ENCODE data around the gene IGFBP4. TPM values are rescaled to one million over a fixed set of nuclear protein-coding genes. Genes with fewer than 3 reads are reported as not detected.

IGFBP4 gene
- total and polyA plus RNA-seq, 10 of the 15 experiments (the other 5 are each of a cell fraction or from before 2014, with no cell fraction given), result 2.4 to 22.3 (median 6.6) TPM

GRCh38 chr17:40454613-40454995 lies 11.4 kb downstream of the IGFBP4 start (continued):
- TF ChIP-seq E4F1 (IDR thresholded peaks at IDR 0.05; ENCODE audit: borderline replicate concordance, partially characterized antibody) (no peak), SMC3 (IDR thresholded peaks at IDR 0.05; ENCODE audit: borderline replicate concordance, low read length) (no peak), RUNX3 (IDR thresholded peaks at IDR 0.05; ENCODE audit: low read length) (no peak), MEF2A (IDR thresholded peaks at IDR 0.05; ENCODE audit: insufficient read depth, low read depth, low read length) (no peak), ZSCAN29 (IDR thresholded peaks at IDR 0.05) (no peak), KLF5 (IDR thresholded peaks at IDR 0.05; ENCODE audit: partially characterized antibody) (no peak), FOXK2 (IDR thresholded peaks at IDR 0.05) (no peak), NBN (IDR thresholded peaks at IDR 0.05) (no peak)

GRCh38 chr17:40456396-40456951 lies 13.2 kb downstream of the IGFBP4 start:
- in situ Hi-C loops (cut with MboI), result no loop called here
- FAIRE-seq, result no peak
- RAD21 ChIA-PET (ENCODE audit: unreplicated experiment), result interaction anchor here (0.6 to 1.1 kb wide), 3 partner anchors 10 to 79 kb away, joined by 3 to 4 read pairs (median 3); no protein-coding TSS in a partner anchor
- TF ChIP-seq POLR2AphosphoS5 (IDR thresholded peaks at IDR 0.05; ENCODE audit: low read length) (no peak), BCL3 (IDR thresholded peaks at IDR 0.05; ENCODE audit: borderline replicate concordance, insufficient read depth, low read depth, low read length, poor library complexity, severe bottlenecking) (peak; percentile 31)
- SMC1A ChIA-PET (ENCODE audit: uncharacterized antibody, unreplicated experiment), result interaction anchor here (1.0 to 1.6 kb wide), 6 partner anchors 9 to 76 kb away, joined by 3 to 5 read pairs (median 3); no protein-coding TSS in a partner anchor
- POLR2A ChIA-PET, result interaction anchor here (0.7 to 1.8 kb wide), 2 partner anchors 10 to 38 kb away, joined by 4 to 10 read pairs; no protein-coding TSS in a partner anchor
- H3K79me2 ChIP-seq (ENCODE audit: control insufficient read depth, insufficient read depth, low read length), result no peaks in the 10 kb centered on the region
- no peak overlapping the region for H3K9ac ChIP-seq (ENCODE audit: control insufficient read depth, insufficient read depth, low read length)
- CTCF ChIA-PET, result interaction anchor here (1.6 to 2.4 kb wide), 2 partner anchors 20 to 102 kb away, joined by 4 to 15 read pairs; no protein-coding TSS in a partner anchor
- H3K4me2 ChIP-seq (ENCODE audit: control insufficient read depth, insufficient read depth), result no peak overlapping the region
- no peak for DNase-seq (ENCODE audit: low read depth, low spot score)
- no peak for ATAC-seq
- H2AFZ ChIP-seq (ENCODE audit: control insufficient read depth, low read depth, low read length), result no peak overlapping the region
- H4K20me1 ChIP-seq (ENCODE audit: control insufficient read depth, insufficient read depth), result no peaks in the 10 kb centered on the region
- WGBS (ENCODE audit: insufficient coverage, insufficient replicate concordance, low lambda C conversion rate, missing lambda C conversion rate), result 70% methylated on average over 16 of the region's 16 CpGs
- no peaks in the 10 kb centered on the region for H3K36me3 ChIP-seq (ENCODE audit: control insufficient read depth in 2 of 2, insufficient read depth in 2 of 2, low read length in 1 of 2)
- intact Hi-C loops (cut with micrococcal nuclease; ENCODE audit: unreplicated experiment), result no loop called here
- no peaks in the 10 kb centered on the region for H3K9me3 ChIP-seq (replicated peaks; ENCODE audit: control insufficient read depth, insufficient read depth, low read length)
- no peaks in the 10 kb centered on the region for H3K4me1 ChIP-seq (ENCODE audit: control insufficient read depth, insufficient read depth, low read length)
- no peak overlapping the region for H3K4me3 ChIP-seq
- BruUV-seq (replicated peaks), result no TSS peak
- H3K27me3 ChIP-seq (replicated peaks in 1 of 2; ENCODE audit: control insufficient read depth in 2 of 2, insufficient read depth in 2 of 2, low read length in 1 of 2), result no peaks in the 10 kb centered on the region
- no peak overlapping the region for H3K27ac ChIP-seq (ENCODE audit: control insufficient read depth, insufficient read depth)
